GM18868 (cell line): ENCODE measurements around the gene OR5AR1.
"Not testable (repeated sequence)": the region's sequence is repeated elsewhere in the genome, so short reads cannot be mapped to it uniquely, and the experiment has no call there.

Source experiments
- ATAC-seq: cut with Tn5 transposase; IDR thresholded peaks from one replicate; pipeline ENCODE4 v1.9.1; 2021; ENCODE audit warnings: mild to moderate bottlenecking, moderate library complexity; ENCODE audit not compliant: unreplicated experiment

OR5AR1 gene

DNA sequence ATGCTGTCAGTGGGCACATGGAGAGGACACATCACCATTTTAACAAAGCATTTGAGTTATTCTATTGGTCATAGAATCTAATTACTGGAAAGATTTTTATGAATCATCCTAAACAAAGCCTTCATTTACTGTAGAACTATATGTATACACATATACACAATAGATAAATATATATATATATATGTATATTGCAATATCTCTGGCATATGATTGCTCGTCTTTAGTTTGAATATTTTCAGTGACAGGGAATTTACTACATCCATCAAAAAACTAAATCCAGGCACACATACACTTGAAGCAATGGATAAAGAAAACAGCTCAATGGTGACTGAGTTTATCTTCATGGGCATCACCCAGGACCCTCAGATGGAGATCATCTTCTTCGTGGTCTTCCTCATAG, at the start of gene OR5AR1:
Gene OR5AR1, plus strand, starts transcription at position 301 of the 400 bp plus-strand sequence. Its CDS starts 0 bp downstream, at position 301.
- no peak for ATAC-seq

DNA sequence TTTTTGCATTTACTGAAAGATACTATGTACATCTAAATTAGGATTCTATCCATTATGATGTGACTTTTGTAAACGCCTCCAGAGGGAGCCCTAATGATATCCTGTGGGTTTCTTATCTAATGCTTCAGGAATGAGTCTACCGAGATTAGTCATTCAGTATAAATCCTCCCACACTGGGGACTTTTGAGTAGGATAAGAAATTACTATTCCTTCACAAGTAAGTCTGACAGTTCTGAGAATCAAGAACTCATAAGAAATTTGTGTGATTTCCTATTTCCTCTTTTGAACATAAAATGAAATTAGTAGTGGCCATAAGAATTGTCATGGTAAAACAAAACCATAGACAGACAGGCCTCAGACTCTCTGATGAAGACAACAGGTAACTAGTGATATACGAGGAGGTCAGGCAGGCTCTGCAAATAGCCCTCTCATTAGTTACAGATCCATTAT, 38.8 kb upstream of the OR5AR1 start:
- peak; percentile 94 for ATAC-seq

DNA sequence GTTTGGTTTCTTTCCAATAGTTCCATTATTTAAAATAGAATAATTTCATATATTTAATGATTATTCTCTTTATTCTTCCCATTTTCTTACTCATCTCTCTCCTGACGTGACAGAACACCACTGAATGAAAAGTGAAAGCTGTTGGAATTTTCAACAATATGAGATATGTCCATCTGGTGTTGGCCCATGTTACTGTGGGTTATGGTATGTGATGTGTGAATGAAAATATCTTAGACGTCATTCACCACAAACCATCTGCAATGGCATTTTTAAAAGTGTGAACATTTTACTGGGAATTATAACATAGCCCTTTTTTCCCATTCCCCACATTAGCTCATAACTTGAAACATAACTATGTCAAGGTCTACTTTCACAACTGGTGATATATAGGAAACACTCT, 37.5 kb upstream of the OR5AR1 start:
- ATAC-seq = no peak

DNA sequence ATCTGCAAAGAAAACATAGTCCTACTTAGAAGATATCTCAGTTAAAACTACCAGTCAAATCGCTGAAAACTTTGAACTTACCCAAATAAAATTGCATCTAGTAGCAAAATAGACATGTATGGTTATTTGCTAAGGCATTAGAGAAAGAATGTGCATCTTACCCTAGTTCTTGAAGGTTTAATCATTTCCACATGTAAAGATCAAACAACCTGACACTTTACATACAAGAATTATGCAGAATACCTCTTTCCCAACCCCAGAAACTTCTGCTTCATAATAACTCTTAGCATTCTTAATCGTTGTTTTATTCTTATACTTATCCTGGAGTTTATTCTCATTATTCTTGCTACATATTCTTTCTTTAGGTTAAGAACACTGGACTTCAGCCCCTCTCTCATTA, 31.2 kb upstream of the OR5AR1 start:
- ATAC-seq = no peak

DNA sequence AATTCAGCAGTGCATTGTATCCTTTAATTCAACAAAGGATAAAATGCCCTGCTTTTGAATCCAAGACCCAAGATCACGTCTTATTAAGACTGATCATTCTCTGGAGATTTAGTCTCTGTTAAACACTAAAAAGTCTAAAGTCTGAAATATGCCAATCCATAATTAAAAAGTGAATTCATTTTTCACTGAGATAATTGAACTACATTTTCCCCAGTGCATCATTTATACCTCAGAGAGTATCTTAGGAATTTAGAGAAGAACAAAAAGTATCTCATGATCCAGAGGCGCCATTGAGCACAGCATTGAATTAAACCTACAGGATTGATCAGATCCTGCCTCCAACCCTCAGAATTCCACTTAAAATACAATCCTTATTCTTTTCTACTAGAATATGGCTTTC, 26.6 kb upstream of the OR5AR1 start:
- ATAC-seq = no peak

DNA sequence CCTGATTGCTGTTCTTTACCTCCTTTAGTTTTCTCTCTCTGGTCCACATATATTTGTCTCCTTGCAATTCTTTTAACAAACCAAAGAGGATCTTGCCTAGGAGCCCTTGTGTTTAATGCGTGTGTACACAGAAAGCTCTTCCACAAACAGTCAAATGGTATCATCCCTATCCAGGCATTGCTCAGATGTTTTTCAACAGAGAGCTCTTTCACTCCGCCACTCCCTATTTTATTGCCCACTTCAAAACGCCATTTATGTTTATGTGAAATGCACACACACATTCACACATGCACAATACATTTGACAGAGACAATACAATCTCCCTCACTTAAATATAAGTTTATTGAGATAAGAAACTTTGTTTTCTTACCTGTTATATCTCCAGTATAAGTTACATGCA, 26.0 kb upstream of the OR5AR1 start:
- no peak for ATAC-seq

DNA sequence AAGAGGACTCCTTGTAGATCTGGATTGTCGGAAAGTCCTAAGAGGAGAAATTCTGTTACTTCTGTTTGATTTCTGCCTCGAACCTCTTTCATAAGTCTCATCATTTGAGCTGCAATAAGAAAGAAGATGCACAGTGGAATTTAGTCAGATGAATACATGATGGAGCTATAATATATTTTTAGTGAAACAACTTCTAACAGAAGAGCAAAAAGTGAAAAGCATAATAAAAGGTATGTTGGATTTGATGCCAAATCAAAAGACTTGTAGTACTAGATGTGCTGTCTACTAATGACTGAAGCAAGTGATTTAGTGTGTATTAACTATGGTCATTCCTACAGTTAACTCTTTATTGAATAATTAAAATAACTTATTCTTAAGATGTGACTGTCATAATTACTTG, 21.1 kb upstream of the OR5AR1 start, which contains the start of gene OR5AP2:
Gene OR5AP2, minus strand, starts transcription at position 101 of the 400 bp plus-strand sequence. Its CDS starts 0 bp downstream, at position 101.
- ATAC-seq = no peak

DNA sequence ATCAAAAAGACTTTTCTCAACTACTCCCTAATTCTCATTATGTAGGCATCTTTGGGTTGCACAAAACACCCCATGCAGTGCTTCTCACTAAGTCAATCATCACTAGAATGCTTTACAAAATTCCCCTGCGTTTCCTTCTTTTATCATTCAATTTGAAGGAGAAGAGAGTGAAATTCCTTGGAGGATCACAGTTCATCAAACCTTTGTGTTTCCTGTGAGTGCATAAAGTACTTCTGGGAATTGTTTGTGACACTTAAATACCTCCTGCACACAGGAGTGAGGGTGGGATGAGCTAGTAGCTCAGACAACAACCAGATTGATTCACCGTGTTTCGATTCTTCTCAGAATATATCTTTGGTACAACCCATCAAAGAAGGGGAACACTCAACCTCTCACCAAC, 3.7 kb upstream of the OR5AR1 start:
- ATAC-seq = no peak

GRCh38 chr11:56670984-56671383, 7.5 kb downstream of the OR5AR1 start:
- no peak for ATAC-seq

DNA sequence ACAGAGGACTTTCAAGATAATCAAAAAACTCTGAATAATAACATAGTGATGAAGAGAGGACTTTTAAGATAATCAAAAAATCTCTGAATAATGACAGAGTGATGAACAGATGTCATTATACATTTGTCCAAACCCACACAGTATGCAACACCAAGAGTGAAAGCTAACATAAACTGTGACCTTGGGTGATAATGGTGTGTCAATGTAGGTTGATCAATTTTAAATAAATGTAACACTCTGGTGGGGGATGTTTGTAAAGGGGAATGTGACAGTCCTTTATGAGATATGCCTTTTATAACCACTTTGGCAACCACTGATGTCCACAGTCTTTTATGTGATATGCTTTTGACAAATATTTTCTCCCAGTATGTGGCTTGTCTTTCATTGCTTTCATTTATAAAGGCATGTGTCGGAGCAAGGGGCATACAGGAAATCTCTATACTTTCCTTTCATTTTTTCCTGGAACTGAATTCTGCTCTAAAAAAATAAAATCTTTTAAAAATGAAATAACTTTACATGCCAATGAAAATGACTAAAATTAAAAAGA, 25.1 kb downstream of the OR5AR1 start:
- ATAC-seq = no peak

DNA sequence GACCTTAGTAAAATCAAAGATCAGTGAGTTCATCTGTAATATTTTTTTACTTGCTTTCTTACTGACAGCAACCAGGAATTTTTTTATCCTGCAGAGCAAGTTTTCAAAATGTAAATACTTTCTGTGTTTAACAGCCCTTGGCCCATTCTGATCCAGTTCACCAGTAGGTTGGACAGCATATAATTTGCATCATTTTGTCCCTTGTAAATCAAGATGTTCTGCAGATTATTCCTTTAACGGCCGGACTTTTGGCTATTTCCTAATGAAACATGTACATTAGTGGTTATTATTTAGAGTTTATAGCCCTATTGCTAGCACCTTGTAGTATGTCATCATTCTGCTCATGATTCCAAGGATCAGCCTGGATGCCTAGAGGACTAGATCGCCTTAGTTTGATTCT, 27.7 kb downstream of the OR5AR1 start:
- not testable (repeated sequence) for ATAC-seq

GRCh38 chr11:56693428-56693827, 29.9 kb downstream of the OR5AR1 start:
- no peak for ATAC-seq

- ATAC-seq = no peak
Observed at GRCh38 chr11:56698795-56699194, 35.3 kb downstream of the OR5AR1 start, which contains the start of gene OR9G1. OR9G1 (plus strand) TSS chr11:56699095; CDS start chr11:56700388, 1,293 bp downstream.

DNA sequence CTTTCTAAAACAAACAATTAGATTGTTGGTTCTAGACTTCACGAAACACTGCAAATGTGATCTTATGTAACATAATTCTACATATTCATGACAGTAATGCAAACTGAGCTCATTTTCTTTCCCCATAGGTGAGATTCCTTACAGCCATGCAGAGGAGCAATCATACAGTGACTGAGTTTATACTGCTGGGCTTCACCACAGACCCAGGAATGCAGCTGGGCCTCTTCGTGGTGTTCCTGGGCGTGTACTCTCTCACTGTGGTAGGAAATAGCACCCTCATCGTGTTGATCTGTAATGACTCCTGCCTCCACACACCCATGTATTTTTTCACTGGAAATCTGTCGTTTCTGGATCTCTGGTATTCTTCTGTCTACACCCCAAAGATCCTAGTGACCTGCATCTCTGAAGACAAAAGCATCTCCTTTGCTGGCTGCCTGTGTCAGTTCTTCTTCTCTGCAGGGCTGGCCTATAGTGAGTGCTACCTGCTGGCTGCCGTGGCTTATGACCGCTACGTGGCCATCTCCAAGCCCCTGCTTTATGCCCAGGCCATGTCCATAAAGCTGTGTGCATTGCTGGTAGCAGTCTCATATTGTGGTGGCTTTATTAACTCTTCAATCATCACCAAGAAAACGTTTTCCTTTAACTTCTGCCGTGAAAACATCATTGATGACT, 36.9 kb downstream of the OR5AR1 start:
- no peak for ATAC-seq

DNA sequence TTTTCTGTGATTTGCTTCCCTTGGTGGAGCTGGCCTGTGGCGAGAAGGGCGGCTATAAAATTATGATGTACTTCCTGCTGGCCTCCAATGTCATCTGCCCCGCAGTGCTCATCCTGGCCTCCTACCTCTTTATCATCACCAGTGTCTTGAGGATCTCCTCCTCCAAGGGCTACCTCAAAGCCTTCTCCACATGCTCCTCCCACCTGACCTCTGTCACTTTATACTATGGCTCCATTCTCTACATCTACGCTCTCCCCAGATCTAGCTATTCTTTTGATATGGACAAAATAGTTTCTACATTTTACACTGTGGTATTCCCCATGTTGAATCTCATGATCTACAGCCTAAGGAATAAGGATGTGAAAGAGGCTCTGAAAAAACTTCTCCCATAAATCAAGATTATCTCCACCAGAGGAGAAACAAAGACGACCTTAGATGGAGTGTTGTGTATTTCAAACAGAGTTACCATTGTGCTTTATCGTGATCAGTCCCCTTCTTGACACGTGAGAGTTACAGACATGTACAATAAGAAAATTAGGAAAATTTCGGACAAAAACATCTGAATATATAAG, 37.5 kb downstream of the OR5AR1 start:
- ATAC-seq = no peak

DNA sequence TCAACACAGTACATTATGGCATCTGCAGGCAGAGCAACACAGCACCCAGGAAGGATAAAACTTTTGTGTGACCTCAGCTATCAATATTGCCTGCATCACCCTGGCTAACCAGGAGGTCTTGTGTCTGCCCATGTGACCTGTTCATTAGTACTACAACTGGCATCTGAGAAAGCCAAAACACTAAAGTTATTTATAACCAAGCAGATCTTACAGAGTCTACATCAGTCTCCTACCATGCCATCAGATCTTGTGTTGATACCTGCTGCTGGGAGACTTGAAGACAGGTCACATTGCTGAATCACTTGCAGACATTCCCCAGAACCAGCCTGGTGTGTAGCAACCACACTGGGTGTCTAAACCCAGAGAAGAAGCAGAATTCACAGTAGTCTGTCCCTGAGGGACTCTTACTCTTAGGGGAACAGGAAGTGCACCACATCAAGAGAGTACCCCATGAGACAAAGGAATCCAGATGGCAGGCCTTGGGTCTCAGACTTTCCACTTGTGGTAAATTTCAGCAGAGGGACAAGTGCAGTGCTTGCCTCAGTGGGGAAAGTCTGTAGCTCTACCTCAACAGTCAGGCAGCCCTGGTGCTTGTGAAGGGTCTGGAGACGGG, 42.4 kb downstream of the OR5AR1 start:
- peak; percentile 43 for ATAC-seq

GRCh38 chr11:56706486-56706885, 43.0 kb downstream of the OR5AR1 start:
- peak; percentile 20 for ATAC-seq

DNA sequence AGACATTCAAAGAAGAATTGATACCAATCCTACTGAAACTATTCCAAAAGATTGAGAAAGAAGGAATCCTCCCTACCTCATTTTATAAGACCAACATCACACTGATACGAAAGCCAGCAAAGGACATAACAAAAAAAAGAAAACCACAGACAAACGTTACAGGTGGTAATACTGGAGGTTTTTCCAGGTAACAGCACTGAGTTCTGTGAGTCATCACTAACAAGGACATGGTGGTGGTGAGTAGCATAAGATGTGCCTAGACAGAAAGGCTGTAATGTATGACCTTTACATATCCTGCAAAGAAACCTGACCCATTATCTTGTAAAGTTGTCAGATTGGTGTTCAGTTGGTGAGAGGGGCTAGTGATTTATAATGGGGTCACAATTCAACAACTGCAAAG, 50.7 kb downstream of the OR5AR1 start:
- no peak for ATAC-seq
